Measurements from ENCODE around the gene PLK5.

- no peak for TF ChIP-seq CTCF (IDR thresholded peaks at IDR 0.05; ENCODE audit: insufficient read depth, low read depth, low read length)
- no peak for TF ChIP-seq EZH2 (IDR thresholded peaks at IDR 0.05; ENCODE audit: insufficient read depth, low read length)
Observed at GRCh38 chr19:1582201-1582600, 58.3 kb downstream of the PLK5 start.

Measured in astrocyte (in vitro differentiated cells and primary cell).